OCI-M1 (cell line): Measurements from ENCODE around the gene SLF2.

Experiments
- DNase-seq: peaks from one replicate; lab custom pipeline; 2025; lab: John Stamatoyannopoulos, UW

Gene SLF2

DNA sequence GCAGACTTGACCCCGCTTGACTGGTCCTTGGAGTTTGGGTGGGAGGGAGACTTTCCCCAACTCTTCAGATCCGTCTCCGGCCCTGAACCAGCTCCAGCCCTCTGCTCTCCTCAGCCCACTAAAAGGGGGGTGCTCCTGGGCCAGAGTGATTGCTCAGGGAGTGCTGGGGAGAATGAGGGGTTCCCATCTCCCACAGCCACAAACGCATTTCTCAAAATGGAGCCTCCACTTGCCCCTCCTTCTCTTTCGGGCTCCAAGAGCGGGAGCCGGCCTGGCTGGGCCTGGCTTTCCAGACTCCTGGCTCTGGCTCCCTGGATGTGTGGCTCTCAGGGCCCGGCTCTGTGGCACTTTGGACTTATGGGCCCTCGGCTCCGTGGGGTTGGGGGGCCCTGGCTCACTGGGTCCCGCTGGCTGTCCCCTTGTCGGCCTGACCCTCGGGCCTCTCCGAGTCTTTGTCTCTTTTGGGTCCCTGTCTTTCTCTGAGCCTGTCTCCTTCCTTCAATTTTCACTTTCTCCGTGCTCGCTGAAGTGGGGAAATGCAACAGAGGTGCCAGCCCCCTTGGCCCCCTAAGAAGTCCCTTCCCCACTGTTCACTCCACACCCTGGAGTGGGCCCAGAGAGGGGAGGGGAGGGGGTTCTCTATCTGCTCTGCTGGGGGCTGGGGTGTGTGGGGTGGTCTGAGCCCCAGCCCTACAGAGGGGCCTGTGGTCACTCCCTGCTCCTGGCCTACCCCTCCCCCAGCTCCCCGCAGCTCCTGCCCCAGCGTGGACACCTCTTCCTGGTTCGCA lies 87.6 kb downstream of the SLF2 start:
- peak; percentile 41 for DNase-seq

DNA sequence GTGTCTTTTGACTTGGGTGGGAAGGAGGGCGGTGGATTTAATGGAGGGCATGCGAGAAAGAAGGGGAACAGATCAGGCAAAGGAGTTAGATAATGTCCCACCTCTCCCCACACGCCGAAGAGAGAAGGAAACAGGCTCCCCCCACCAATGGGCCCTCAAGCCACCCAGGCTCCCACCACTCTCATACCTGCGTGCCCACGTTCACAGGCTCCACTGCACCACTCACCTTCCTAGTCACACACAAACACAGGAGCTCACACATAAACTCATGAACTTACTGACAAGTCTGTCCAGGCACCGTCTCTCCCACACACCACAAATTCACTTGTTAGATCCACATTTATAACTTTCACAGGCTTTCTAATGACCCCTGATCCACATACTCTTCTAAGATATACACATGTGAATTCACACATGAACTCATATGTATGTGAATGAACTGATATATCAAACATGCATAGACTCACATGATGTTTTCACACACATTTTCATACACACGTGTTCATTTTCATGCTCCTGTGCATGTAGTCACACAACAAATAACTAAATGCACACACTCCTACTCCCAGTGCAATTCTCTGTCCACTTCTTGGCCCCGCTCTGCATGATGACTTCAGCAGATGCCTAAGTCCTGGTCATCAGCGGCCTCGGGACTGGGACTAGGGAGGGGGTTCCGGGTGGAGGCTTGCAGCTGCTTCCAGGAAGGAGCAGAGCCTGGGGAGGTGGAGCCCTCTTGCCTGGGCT lies 88.3 kb downstream of the SLF2 start:
- no peak for DNase-seq

DNA sequence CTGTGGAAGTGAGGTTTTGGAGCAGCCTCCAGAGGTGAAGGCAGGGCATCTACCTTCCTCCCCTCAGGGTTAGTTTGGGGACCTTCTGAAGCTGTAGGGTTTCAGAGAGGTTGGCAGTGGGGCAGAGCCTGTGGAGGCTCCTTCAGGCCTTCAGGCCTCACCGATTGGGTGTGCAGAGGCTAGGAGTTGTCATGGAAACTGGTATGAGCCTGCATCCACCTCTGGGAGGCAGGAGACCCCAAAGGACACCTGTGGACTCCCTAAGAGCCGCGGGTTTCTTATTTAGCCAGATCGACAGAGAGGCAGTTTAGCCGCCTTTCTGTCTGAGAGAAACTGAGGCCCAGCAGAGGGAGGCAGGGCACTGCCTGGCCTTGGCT lies 88.9 kb downstream of the SLF2 start:
- no peak for DNase-seq

DNA sequence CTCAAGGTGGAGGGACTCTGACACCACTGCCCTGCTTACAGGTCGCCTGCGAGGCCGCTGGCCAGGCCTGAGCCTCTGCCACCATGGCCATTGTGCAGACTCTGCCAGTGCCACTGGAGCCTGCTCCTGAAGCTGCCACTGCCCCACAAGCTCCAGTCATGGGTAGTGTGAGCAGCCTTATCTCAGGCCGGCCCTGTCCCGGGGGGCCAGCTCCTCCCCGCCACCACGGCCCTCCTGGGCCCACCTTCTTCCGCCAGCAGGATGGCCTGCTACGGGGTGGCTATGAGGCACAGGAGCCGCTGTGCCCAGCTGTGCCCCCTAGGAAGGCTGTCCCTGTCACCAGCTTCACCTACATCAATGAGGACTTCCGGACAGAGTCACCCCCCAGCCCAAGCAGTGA lies 89.7 kb downstream of the SLF2 start:
- no peak for DNase-seq

DNA sequence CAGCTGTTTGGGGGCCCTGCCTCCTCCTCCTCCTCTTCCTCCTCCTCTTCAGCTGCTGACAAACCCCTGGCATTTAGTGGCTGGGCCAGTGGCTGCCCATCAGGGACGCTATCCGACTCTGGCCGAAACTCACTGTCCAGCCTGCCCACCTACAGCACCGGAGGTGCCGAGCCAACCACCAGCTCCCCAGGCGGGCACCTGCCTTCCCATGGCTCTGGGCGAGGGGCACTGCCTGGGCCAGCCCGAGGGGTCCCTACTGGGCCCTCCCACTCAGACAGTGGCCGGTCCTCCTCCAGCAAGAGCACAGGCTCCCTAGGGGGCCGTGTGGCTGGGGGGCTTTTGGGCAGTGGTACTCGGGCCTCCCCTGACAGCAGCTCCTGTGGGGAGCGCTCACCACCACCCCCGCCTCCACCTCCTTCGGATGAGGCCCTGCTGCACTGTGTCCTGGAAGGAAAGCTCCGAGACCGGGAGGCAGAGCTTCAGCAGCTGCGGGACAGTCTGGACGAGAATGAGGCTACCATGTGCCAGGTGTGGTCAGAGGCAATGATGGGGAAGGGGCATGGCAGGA lies 91.0 kb downstream of the SLF2 start:
- no peak for DNase-seq

DNA sequence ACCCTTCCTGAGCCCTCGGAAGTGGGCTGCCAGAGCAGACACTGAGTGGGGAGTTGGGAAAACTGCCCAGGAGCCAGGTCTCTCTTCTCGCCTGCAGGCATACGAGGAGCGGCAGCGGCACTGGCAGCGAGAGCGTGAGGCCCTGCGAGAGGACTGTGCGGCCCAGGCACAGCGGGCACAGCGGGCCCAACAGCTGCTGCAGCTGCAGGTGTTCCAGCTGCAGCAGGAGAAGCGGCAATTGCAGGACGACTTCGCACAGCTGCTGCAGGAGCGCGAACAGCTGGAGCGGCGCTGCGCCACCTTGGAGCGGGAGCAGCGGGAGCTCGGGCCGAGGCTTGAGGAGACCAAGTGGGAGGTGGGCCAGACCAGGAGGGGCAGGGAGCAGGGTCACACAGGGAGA lies 92.6 kb downstream of the SLF2 start:
- DNase-seq, result no peak

DNA sequence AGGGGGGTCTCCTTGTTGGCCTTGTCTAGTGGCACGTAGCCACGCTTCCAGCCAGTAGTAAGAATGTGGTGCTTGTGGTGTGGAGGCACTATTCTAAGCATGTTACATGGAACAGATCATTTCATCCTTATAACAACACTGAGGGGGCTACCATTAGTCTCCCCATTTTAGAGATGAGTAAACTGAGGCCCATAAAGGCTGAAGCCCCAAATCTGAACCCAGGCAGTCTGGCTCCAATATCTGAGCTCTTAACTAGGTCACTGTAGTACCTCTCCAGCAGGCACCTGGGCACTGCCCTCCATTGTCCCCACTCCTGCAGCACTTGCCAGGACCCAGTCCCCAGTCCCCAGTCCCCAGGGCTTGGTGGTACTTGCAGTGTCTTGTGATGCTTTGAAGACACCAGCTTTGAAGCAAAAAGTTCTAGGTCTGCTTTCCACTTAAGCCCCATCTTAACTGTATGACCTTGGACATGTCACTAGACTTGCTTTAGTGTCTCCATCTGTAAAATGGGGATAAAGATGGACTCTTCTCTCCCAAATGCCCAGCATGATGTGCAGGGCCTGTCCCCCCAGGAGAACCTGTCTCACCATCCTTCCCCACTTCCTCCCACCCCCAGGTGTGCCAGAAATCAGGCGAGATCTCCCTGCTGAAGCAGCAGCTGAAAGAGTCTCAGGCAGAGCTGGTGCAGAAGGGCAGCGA lies 93.3 kb downstream of the SLF2 start:
- no peak for DNase-seq

DNA sequence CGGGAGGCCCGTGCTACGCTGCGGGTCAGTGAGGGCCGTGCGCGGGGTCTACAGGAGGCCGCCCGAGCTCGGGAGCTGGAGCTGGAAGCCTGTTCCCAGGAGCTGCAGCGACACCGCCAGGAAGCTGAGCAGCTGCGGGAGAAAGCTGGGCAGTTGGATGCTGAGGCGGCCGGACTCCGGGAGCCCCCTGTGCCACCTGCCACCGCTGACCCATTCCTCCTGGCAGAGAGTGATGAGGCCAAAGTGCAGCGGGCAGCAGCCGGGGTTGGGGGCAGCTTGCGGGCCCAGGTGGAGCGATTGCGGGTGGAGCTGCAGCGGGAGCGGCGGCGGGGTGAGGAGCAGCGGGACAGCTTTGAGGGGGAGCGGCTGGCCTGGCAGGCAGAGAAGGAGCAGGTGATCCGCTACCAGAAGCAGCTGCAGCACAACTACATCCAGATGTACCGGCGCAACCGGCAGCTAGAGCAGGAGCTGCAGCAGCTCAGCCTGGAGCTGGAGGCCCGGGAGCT lies 93.9 kb downstream of the SLF2 start:
- no peak for DNase-seq

DNA sequence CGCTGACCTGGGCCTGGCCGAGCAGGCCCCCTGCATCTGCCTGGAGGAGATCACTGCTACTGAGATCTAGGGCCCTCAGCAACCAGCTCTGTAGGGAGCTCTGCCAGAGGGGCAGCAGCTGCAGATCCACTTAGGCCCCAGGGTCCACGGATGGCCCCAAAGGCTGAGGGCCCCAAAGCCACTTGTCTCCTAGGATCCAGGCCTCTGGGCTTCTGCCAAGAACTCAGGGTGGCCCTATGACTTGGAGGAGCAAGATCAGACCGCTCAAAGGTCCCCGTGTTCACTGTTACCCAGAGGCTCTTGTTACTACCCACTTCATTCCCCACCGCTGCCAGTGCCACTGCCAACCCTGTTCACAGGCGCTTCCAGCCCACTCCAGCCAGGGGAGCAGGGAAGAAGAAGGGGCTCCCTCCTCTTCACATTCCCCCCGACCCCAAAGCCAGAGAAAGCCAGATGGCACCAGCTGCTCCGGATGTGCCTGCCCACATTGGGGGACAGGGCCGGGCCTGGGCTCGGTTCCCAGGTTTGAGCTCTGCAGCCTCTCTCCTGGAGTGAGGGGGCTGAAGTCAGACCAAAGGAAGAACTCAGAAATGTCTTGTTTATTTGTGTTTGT lies 94.4 kb downstream of the SLF2 start:
- no peak for DNase-seq

DNA sequence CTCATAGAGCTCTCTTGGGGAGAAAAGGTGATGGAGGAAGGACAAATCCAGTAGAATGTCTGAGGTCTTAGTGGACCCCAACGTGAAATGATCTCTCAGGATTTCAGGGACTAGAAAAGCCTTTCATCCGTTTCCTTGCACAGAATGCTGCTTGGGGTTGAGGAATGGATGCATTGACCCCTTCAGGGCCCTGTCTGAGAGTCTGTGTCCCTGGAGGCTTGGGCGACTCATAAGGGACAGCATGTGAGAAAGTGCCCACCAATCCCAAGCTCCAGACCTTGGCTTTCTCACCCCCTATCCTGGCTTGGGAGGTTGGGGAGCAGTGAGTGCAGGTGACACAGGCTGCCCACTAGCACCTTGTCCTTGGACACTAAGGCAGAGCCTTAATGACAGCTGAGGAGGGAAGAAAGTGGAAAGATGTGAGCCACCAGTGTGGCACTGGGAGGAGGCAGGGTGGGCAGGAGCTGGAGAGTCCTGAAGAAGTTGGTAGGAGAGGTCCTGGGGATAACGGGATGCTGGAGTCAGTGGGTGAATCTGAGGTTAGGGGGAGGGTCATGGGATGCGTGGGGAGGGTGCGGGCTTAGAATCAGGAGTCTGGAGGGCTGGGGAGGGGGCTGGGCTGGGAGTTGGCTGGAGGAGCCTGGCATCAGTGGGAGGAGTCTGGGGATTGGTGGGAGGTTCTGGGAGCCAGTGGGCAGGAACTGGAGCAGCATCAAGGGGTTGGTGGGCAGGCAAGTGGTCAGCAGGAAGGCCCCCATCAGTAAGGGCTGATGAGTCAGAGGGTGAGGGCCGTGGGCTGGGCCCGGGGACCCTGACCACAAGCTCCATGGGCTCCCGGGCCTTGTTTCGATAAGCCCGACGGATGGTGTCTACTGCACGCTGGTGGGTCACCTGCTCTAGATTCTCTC lies 95.4 kb downstream of the SLF2 start:
- DNase-seq, result no peak

DNA sequence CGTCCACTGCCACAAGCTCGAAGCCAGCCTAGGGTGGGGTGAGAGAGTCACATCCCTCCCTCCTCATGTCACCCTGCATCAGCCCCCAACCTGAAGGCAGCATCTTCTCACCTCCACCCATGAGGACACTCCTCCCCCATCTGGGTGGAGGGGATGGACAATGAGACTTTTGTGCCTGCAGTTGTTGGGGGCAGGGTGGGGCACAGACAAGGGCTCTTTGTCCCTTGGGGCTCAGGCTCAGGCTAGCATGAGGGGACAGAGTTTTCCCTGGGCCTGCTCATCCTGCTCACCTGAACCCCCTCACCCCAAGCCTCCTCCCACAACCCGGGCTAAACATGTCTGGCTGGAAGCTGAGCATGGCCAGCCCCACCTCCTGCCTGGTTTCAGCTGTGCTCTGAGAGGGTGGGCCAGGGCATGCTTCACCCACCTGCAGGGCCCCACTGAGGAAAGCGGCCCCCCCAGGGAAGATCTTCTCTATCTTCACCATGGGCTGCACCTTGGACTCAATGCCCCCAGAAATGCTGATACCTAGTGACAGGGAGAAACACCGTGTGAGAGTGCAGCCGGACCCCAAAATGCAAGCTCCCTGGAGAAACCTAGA lies 96.2 kb downstream of the SLF2 start:
- no peak for DNase-seq

DNA sequence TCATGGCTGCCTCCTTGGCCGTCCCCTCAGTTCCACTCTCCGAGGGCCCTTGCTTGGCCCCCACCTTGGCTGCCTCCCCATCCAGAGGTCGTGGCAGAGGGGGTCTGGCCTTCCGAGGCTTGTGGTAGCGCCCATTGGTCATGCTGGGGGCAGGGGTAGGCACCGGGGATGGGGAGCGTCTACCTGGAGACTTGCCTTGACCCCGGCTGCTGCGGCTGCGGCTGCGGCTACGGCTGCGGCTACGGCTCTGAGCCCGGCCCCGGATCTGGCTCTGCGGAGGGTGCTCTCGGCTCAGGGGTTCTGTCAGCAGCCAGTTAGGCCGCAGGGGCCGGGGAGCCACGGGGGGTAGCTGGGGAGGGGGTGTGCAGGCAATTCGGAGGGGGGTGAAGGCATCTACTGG lies 97.6 kb downstream of the SLF2 start:
- no peak for DNase-seq

DNA sequence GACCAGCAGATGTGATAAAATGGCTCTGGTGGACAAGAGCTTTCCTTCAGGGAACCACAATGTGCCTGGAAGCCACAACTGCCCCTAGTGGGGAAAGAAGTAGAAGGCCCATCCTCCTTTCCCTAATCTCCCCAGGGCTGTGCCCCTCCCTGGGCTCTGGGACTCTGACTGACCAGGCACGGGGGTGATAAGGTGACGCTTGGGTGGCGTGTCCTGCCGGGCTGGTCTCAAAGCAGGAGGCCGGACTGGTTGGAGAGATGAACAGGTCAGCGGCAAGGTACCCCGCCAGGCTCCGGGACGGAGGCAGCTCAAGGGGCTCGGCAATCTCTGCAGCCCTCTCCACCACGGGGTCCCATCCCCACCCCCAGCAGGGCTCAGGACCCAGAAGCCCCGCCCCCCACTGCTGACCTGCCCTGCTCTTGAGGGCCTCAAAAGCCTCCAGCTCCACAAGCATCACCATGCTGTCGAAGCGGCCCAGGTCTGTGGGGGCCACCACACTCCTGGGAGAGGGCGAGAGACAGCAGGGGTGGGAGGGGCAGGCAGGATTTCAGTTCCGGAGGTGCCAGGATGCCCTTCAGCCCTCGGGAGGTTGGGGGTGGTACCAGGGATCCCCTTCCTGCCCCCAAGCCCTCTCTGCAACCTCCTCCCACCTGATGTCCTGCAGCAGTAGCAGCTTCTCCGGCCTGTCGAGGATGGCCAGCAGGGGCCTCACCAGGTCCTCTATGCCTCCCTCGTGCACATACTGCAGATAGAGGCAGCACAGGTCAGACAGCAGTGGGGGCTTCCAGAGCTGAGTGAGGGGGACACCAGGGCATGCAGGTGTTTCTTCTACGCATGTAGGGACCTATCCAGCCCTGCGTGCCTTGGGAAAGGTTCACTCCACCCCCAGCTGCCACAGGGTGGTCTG lies 99.0 kb downstream of the SLF2 start:
- DNase-seq, result peak; percentile 80

DNA sequence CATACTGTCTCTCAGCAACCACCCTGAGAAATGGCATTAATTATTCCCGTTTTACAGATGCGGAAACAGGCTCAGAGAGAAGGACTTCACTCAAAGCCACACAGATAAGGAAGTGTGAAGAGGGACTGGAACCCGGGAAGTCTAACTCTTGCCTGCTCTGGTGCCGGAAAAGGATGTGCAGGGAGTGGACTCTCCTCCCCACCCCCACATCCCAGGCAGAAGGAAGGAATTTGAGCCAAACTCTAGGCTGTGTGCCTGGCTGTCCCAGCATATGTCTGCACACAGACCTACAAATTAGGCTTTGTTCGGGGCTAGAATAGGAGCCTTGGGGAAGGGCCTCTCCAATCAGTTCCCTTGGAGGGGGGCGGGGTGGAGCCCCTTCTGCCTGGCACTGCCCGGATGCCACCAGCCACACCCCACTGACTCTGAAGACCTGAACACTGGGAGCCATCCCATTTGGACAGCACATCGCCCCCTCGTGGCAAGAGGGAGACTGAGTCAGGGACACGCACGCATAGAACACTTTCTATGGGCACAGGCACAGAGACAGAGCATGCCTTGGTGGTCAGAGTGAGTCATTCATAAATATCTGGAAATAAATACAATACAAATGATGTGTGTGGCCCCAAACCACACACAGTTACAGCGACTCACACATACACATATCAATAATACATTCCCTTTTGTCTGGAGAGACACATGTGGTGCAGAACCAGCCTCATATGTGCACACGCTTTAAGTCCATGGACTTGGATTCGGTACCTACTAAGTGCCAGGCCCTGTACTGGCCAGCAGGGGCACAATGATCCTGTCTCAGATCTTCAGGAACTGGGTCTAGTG lies 100.0 kb downstream of the SLF2 start:
- peak; percentile 94 for DNase-seq

DNA sequence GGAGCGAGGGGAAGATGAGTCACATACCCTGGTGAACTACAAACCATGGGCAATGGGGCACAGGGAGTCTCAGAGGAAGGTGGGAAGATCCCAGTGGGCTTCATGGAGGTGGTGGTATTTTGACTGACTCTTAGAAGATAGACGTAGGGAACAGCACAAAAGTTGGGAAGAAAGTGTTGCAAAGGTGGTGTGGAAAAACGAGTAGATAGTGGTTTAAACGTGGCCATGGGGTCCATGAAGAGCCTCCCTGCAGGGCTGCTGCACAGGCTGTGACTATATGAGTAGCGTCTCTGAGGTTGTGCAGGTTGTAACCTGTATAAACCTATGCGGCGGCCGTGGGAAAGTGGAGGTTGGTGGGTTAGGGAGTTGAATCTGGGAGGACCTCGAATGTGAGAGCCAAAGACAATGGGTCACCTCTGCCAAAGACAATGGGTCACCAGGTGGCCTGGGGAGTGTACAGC lies 100.6 kb downstream of the SLF2 start:
- DNase-seq, result no peak

DNA sequence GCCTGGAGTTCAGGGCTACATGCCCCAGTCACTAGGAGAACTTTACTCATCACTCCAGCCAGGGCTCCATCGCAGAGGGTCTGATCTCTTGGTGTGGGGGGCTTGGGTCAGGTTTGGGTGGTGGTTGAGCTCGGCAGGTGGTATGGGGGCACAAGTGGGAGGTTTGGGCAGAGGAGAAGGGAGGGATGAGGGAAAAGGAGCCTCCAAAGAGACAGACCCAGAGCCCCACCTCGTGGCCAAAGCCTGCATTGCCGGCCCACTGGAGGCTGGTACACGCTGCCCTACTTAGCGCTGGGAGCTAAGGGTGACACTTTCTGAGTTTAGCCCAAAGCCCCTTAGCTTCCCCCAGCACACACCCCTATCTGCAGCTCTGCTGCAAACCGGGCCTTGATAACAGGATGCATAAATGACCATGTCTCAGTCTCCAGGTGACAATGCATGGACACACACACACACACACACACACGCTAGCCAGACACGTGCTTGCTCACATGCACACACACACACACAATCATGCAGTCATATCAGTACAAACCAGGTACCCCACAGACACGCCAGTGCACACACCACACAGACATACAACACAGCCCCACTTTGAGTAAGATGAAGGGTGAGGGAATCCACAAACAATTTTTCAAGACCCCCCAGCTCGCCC lies 101.6 kb downstream of the SLF2 start:
- DNase-seq, result peak; percentile 88
